Ammon's horn (tissue), 1 donor: Measurements from ENCODE around the gene EYA3.

Experiments
- DNase-seq: peaks from one replicate; pipeline ENCODE4 v3.0.0-alpha.2; 2016; ENCODE audit warnings: low spot score

EYA3 gene

DNA sequence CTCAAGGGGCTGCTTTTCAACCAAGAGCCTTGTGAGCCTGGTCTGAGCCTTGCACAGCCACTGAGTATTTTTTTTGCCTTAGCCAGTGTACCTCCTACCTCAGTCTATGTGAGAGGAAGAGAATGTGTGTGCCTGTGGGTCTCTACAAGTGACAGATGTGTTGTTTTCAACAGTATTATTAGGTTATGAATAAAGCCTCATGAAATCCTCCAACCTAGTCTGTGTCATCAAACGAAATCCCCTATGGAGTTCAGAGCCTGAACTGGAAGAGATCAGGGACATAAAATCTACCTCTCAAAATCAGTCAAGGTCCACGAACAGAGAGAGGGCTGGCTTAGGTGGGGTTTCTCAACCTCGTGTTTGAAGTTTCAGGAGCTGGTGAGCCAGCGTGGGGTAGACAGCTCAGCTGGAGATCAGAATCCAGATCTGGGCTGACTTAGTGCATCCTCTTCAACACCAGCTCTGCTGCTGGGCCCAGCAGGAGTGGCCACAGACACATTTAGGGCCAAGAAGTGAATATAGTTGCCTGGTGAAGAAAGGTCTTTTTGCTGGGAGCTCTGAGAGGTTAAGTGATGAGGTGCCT lies 120.4 kb downstream of the EYA3 start:
- DNase-seq: no peak

DNA sequence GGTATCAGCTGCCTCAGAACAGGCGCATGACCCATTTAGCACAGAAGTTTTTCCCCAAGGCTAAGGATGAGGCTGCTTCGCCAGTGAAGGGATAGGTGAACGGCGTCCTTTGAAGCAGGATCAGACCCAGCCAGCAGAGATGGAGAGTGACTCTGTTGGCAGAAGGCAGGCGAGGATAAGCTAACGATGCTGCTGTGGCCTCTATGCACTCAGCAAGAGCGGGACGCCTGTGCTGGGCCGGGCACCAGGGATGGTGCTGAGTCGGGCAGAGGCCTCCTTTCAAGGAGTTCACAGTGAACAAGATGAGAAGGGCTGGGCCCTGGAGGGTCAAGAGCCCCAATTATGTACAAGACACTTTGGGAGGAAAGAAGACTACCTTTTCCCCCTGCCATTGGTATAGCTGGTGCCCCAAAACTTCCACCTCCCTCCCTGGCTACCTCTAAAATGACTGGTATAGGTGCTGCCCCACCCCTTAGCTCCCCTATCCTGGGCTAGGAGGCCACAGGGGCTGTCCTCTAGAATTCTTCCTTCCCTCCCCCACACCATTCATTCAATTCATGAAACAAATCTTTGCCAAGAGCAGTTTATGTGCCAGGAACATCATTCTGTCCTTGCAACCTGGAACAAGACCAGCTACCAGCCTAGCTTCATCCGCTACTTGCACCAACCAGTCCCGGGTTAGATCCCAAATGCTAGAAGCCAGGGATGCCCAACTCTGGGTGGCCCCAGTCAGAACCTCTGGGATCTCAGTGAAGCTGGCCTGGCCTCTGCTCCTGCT lies 121.1 kb downstream of the EYA3 start:
- no peak for DNase-seq

DNA sequence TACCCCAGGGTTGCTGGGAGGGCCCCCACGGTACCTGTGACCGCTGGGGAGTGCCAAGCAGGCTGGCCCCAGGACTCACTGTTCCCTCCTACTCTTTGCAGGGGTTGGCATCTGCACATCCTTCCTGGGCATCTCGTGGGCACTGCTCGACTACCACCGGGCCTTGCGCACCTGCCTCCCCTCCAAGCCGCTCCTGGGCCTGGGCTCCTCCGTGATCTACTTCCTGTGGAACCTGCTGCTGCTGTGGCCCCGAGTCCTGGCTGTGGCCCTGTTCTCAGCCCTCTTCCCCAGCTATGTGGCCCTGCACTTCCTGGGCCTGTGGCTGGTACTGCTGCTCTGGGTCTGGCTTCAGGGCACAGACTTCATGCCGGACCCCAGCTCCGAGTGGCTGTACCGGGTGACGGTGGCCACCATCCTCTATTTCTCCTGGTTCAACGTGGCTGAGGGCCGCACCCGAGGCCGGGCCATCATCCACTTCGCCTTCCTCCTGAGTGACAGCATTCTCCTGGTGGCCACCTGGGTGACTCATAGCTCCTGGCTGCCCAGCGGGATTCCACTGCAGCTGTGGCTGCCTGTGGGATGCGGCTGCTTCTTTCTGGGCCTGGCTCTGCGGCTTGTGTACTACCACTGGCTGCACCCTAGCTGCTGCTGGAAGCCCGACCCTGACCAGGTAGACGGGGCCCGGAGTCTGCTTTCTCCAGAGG lies 121.9 kb downstream of the EYA3 start:
- DNase-seq: no peak

DNA sequence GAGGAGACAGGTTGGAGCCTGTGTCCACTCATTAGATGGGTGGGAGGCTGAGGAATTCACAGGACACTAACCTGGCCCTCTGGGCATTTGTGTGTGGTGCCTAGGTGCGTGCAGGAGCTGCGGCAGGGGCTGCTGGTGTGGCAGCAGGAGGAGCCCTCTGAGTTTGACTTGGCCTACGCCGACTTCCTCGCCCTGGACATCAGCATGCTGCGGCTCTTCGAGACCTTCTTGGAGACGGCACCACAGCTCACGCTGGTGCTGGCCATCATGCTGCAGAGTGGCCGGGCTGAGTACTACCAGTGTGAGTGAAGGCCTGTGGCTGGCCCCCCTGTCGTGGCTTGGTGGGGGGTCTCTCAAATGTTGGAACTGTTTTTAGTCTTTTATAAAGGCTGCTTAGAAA lies 125.0 kb downstream of the EYA3 start:
- DNase-seq: no peak

GRCh38 chr1:27961646-27962221 lies 126.7 kb downstream of the EYA3 start:
- DNase-seq: no peak

DNA sequence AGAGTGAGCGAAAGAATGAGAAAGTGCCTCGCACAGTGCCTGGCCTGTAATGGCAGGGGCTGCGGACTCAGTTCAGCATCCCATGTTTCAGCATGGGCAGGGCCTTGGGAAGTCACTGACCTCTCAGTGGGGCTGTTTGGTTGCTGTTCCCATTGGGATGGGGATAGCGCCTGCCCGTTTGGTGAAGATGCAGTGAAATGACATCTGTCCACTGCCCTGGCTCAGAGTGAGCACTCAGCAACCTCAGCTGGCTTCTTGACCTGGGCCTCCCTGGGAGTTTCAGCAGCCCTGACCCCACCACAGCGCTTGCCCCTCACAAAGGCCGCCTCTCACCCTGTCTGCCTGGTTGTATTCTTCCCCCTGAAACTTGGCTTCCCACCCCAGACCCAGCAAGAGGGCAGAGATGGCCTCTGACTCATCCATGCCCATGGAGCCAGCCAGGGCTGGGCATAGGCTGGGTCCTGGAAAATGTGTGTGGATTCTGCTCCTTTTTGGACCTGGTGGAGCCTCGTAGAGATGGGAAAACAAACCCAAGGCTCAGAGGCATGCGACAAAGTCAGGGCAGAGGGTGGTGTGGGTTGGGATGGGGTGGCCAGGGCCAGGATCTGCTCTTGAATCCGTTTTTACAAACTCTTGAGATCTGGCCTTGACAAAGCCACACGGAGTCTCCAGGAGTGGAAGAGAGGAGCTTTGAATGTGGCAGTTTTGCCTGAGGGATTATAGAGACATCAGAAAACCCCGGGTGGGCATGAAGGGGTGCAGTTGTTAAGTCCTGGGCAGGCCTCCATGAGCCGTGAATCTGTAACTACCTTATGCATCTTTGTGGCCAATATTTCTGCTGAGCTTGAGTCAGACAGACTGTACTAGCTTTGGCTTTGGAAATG lies 127.4 kb downstream of the EYA3 start:
- no peak for DNase-seq

DNA sequence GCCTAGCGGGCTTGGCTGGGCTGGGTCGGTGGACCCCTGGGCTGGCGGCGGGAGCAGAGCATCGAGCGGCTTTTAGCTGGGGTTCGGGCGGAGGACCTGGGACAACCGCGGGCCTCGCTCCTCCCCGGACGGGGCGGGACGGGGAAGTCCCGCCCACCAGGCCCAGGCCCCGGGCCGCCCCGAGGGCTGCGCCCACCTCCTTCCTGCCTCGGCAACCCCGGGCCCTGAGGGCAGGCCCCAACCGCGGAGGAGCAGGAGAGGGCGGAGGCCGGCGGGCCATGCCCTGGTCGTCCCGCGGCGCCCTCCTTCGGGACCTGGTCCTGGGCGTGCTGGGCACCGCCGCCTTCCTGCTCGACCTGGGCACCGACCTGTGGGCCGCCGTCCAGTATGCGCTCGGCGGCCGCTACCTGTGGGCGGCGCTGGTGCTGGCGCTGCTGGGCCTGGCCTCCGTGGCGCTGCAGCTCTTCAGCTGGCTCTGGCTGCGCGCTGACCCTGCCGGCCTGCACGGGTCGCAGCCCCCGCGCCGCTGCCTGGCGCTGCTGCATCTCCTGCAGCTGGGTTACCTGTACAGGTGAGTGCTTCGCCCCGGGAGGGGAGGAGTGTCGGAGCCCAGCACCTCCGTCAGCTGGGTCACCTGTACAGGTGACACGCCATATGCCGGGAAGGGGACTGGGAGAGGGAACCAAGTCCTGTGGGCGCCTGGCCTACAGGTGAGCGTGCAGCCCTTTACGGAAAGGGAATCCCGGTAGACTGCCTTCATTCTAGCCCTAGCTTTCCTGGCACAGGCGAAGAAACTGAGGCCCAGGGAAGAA lies 128.4 kb downstream of the EYA3 start, which contains the start of gene XKR8:
XKR8 (plus strand) TSS at position 182 of the 812 bp plus-strand sequence; CDS start at position 279, 97 bp downstream.
- DNase-seq: peak; percentile 74

DNA sequence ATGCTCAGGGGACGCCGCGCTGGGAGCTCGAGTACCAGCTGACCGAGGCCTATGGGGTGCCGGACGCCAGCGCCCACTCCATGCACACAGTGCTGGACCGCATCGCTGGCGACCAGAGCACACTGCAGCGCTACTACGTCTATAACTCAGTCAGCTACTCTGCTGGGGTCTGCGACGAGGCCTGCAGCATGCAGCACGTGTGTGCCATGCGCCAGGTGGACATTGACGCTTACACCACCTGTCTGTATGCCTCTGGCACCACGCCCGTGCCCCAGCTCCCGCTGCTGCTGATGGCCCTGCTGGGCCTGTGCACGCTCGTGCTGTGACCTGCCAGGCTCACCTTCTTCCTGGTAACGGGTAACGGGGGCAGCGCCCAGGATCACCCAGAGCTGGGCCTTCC lies 129.9 kb downstream of the EYA3 start:
- no peak for DNase-seq

DNA sequence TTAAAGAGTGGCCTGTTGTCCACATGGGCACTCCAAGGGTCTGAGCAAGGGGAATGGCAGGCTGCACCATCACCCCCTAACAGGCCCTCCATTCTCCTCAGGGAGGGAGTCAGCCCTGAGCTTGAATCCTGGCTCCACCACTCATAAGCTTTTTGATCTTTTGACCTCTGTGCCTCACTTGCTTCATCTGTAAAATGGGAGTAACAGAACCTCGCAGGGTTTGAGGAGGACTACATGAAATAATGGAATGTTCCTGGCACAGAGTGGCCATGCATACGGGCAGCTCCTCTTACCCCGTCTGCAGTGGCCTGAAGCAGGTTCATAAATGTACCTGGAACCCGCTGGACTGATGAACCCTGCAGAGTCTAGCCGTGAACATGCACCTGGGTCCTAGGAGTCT lies 130.8 kb downstream of the EYA3 start:
- DNase-seq: no peak

DNA sequence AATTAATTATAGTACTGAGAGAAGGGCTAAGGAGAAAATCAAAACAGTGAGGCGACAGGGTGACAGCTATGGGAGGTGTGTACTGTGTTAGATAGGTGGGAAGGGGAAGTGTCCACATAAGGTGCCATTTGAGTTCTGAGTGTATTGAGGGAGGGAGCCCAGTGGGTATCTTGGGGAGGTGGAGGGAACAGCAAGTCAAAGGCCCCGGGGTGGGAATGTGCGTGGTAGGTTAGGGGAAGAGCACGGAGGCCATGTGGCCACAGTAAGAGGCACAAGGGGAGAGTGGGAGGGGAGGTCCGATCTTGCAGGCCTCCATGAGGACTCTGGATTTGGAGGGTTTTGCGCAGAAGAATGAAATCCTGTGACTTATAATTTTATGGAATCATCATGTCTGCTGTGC lies 131.6 kb downstream of the EYA3 start:
- no peak for DNase-seq

DNA sequence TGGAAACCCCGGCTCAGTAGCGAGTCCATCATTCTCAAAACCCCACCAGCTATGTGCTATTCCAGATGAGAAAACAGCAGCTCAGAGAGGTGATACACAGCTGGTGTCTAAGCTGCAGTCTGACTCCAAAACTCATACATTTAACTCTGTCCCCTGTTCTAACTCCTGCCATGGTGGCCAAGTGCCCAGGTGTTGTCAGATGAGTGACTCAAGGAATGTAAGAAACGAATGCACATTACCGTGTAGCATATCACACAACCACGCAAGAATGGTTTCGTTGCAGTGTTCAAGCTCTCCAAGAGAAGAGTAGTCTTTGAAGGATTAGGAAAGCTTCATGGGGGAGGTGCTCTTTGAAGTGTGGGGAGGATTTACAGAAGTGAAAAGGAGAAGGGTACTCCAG lies 133.3 kb downstream of the EYA3 start:
- DNase-seq: no peak

DNA sequence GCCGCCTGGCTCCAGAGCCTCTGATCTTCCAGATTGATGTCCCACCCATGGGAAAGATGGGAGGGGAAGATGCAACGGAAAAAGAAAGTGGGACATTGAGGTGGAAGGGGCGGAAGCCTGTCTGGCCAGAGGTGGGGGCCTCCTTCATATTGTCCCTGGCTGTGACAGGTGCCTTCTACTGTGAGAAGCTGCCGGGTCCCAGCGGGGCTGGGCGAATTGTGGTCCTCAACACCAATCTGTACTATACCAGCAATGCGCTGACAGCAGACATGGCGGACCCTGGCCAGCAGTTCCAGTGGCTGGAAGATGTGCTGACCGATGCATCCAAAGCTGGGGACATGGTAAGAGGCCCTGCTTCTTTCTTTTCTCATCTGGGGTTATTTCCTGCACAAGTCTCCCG lies 134.2 kb downstream of the EYA3 start:
- no peak for DNase-seq

GRCh38 chr1:27952147-27952546 lies 136.3 kb downstream of the EYA3 start:
- no peak for DNase-seq

DNA sequence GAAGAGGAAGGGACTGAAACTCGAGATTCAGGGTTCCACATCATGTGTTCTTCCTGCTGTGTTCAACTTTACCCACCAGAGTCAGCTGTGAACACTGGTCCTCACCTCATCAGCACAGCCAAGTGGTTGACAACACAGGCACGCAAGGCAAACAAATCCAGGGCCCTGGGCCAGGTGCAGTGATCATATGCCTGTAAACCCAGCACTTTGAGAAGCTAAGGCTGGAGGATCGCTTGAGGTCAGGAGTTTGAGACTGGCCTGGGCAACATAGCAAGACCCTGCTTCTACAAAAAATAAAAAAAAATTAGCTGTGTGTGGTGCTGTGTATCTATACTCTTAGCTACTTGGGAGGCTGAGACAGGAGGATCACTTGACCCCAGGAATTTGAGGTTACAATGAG lies 137.0 kb downstream of the EYA3 start:
- no peak for DNase-seq

- no peak for DNase-seq
Measured at GRCh38 chr1:27949027-27949426, 139.4 kb downstream of the EYA3 start.

GRCh38 chr1:27945020-27945419 lies 143.4 kb downstream of the EYA3 start:
- DNase-seq: no peak

DNA sequence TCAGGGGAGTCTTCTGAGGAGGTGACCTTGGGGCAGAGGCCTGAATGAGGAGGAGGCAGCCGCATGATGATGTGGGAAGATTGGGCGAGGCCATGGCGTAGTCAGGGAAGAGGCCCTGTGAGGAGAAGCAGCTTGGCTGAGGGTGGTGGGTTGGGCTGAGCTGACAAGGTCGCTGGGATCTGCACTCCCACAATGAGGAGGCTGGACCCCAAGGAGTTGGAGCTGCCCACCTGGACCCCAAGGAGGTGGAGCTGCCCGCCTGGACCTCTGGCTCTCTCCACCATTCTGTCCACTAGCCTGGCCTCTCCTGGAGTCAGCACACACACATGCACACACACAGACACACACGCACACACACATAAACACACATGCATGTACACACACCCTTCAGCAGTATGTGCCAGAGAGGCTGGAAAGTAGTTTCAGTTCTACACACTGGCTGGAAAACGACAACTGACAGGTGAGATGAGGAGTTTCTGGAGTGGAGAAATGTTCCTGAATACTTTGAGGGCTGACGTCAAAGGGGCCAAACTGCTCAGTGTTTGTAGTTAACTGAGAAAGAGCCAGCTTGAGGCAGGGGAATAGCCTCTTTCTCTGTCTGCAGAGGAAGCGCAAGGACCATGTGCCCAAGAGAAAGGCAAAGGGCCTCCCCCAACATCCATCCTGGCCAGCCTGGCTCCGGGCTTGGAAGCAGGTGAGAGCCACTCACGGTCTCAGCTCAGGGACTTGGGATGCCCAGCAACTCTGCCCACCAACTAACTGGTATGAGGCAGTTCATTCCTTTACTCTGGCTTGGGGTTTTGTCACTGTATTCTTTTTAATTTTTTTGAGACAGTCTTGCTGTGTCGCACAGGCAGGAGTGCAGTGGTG lies 146.5 kb downstream of the EYA3 start:
- no peak for DNase-seq

DNA sequence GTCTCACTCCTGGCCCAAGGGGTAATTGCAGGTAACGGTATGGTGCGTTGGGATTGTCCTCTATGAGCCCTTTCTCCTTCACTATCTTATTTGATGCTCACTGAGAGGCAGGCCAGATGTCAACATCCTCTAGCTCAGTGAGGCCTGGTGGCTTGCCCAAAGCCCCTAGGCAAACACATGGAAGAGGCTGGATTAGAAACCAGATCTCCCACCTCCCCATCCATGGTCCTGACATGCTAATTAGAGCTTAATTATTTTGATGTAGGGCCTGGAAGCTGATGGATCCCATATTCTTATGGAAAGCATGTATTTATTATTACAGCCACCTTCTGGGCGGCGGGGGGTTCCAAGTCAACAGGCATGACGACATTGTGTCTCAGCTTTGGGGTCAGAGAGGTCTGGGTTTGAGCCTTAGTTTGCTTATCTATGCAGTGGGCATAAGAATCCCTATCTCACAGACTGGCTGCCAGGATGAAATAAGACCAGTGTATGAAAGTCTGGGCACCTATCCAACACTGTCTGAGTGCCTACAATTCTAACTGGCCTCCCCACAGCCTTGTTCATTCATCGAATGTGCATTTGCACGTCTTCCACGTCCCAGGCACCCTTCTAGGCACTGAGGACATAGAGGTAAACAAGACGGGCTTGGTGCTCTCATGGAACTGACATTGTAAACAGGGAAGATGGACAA lies 147.4 kb downstream of the EYA3 start:
- DNase-seq: no peak

- DNase-seq: no peak
Measured at GRCh38 chr1:27940297-27940696, 148.1 kb downstream of the EYA3 start.
